UCSD-AML1 (cell line): Measurements from ENCODE around the gene SLC22A16.
"Not testable (repeated sequence)": the region's sequence is repeated elsewhere in the genome, so short reads cannot be mapped to it uniquely, and the experiment has no call there.

Source experiments
- DNase-seq: peaks from one replicate; lab custom pipeline; 2025; ENCODE audit not compliant: unreplicated experiment; lab: John Stamatoyannopoulos, UW

SLC22A16 gene

DNA sequence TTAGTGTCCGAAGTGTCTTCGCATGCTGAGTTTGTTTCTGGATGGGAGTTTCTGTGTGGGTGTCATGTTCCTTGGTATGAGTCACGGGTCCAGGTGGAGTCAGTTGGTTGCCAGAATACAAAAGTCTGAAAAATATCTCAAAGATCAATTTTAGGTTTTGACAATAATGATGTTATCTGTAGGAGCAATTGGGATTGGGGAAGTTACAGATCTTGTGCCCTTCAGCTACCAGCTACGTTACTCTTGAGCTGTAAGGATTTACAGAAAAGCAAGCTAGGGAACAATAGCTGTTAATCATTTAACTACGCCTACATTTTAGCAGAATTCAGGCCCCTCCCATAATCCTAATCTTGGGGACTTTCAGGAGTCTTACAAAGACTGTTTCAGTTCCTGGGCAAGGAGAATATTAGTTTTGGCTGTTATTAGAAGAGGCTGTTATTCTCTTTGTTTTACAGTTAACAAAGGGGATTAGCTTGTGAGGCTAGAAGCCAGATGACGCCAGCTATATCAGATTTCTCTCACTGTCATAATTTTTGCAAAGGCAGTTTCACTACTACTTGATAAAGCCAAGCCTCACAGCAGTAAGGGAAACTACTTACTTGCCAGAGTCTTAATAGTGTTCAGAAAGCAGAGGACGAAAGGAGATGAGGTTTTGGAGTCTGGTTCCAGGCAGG lies 15.4 kb upstream of the SLC22A16 start:
- DNase-seq: no peak

DNA sequence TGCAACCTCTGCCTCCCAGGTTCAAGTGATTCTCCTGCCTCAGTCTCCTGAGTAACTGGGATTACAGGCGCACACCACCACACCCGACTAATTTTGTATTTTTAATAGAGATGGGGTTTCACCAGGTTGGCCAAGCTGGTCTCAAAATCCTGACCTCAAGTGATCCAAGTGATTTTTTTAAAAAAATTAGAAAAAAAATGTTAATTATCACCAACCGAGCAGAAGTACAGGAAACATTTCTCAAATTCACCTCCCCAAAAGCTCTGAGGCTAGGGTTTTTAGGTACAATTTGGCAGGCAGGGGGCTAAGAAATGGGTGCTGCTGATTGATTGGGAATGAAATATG lies 14.9 kb upstream of the SLC22A16 start:
- DNase-seq: no peak

GRCh38 chr6:110490110-110490509 lies 13.7 kb upstream of the SLC22A16 start:
- no peak for DNase-seq

GRCh38 chr6:110488606-110489190 lies 12.3 kb upstream of the SLC22A16 start:
- no peak for DNase-seq

DNA sequence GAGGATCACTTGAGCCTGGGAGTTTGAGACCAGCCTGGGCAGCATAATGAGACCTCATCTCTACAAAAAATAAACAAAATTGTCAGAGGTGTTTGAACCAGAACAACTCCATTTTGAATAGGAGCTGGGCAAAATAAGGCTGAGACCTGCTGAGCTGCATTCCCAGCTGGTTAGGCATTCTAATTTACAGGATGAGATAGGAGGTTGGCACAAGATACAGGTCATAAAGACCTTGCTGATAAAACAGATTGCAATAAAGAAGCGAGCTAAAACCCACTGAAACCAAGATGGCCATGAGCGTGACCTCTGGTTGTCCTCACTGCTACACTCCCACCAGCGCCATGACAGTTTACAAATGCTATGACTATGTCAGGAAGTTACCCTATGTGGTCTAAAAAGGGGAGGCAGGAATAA lies 11.6 kb upstream of the SLC22A16 start:
- not testable (repeated sequence) for DNase-seq

DNA sequence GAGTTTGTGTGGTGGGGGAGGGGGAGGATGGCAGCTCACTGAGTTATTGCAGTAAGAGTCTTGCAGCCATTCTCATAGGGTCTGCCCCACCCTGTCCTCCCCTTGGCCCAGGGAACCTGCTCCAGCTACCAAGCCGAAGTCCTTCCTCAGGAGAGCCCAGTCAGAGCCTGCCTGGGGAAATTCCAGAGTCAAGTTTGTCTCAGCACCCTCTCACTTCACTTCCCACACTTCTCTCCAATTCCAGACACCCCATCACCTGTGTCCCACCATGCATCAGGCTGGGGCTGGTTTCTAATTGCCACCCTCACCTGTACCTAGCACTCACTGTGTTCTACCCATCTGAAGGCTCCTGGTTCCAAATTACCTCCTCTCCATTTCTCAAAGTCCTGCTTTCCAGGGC lies 10.3 kb upstream of the SLC22A16 start:
- DNase-seq: no peak

GRCh38 chr6:110485491-110485890 lies 9.1 kb upstream of the SLC22A16 start:
- peak; percentile 32 for DNase-seq

DNA sequence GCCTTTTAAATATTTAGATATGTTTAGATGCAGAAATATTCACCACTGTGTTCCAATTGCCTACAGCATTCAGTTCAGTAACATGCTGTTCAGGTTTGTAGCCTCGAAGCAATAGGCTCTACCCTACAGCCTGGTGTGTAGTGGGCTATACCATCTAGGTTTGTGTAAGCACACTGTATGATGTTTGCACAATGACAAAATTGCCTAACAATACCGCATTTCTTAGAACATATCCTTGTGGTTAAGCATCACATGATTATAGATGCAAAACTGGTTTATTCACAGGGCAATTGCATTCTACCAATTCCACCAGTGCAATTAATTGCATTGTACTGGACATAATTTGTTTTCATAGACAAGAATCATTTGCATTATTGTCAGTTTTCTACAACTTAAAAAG lies 7.9 kb upstream of the SLC22A16 start:
- no peak for DNase-seq

DNA sequence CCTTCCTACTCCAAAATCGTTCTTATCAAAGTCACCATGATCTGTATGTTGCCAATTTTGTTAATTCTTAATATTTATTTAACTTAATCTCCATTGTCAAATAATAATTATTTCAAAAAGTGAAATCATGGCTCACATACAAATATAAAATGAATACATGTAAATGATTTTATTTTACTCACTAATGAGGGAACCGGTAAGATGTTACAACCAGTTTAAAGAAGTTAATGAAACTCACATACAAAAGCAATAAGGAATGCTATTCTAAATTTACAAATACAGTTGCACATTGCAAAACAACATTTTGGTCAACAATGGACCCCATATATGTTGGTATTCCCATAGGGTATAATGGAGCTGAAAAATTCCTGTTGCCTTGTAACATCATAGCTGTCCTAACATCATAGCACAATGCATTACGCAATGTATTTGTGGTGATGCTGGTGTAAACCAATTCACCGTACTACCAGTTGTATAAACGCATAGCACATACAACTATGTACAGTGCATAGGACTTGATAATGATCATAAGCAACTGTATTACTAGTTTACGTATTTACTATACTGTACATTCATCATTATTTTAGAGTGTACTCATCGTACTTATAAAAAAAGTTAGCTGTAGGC lies 6.5 kb upstream of the SLC22A16 start:
- no peak for DNase-seq

DNA sequence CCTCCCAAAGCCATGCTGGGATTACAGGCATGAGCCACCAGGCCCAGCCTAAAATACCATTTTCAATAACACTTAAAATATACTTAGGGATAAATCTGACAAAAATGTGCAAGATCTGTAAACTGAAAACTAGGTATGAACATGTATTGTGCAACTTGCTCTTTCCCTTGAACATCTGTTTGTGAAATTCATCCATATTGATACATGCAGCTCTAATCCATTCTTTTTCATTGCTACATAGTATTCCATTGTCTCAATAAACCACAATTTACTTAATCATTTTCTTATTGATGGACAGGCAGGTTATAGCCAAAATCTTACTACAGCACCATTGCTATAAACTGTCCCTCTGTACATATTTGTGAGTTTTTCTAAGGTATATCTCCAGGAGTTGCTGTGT lies 4.7 kb upstream of the SLC22A16 start:
- DNase-seq: no peak

GRCh38 chr6:110475066-110475653 lies 1.3 kb downstream of the SLC22A16 start:
- DNase-seq: peak; percentile 68

- no peak for DNase-seq
These were observed 1.9 kb downstream of the SLC22A16 start for GRCh38 chr6:110474500-110474899.

DNA sequence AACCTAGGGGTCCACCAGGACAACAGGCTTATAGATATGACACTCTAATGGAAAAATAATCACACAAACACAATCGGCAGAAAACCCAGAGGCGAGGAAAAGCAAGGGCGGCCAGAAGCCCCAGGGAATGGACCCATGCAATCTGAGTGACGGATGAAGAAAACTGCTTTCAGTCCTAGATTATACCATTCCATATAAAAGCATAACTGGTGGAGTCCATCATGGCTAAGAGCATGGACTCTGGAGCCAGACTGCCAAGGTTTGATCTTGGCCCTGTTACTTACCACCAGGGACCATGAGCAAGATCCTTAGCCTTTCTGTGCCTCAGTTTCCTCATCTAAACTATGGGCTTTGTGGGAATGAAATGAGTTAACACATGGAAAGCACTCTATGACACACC lies 3.7 kb downstream of the SLC22A16 start:
- DNase-seq: no peak

DNA sequence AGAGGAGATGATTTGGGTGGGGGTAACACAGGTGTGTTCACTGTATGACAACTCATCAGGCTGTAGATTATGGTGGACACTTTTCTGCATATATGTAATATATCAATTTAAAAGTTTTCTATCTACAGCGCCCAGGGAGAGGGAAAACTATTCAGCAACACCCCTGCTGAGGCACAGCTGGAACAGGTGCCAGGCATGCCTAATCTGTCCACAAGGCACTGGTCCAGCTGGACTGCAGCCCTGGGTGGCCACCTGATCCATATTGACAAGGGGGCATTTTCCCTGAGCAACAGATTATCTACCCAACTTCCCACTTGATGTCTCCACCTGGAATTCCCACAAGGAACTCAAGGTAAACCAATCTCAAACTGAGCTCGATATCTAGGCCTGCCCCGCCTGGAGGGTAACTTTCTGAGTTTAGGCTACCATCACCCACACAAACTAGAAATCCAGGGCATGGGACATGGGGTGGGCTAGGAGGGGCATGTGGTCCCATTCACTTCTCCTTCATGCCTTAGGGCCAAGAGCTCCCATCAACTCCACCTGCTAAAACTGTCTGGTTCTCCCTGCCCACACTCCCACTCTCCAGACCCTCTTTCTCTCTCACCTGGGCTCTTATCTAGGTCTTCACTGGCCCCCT lies 4.6 kb downstream of the SLC22A16 start:
- no peak for DNase-seq

GRCh38 chr6:110468731-110469130 lies 7.7 kb downstream of the SLC22A16 start:
- no peak for DNase-seq

DNA sequence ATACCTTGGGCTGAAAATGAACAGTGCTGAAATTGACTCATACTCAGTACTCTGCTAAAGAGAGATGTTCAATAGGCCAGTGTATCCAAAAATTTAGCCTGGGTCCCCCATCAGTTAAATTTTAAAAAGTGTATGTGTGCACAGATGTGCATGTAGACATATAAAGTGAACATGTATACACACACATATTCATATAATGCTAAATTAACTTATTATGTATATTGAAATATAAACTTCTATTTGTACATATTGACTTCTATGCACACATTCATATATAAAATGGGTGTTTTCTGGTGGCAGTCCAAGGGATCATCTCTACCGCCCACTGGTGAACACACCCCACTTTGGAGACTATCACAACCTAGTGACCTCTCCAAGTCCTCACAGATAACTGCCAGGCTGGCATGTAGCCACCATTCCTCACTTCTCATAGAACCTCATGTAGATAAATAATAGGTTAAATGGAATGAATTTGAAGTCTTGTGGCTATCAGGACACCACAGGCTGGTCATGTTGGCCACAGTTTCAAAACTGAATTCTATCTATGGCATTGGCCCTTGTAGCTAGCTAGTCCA lies 8.8 kb downstream of the SLC22A16 start:
- no peak for DNase-seq

DNA sequence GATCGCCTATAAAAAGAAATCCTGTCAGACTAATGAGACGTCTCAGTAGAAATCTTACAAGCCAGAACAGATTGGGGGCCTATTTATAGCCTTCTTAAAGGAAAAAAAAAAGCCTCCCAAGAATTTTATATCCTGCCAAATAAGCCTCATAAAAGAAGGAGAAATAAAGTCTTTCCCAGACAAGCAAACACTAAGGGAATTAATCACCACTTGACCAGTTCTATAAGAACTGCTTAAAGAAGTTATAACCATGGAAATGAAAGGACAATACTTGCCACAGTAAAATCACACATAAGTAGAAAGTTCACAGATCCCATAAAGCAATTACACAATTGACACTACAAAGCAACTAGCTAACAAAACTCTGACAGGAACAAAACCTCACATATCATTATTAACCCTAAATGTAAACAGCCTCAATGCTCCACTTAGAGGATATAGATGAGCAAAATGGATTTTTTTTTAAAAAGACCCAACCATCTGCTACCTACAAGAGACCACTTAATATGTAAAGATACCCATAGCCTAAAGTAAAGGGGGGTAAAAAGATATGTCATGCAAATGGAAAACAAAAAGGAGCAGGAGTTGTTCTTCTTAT lies 13.4 kb downstream of the SLC22A16 start:
- DNase-seq: no peak

GRCh38 chr6:110461376-110461775 lies 15.0 kb downstream of the SLC22A16 start:
- no peak for DNase-seq

GRCh38 chr6:110459137-110459536 lies 17.3 kb downstream of the SLC22A16 start:
- no peak for DNase-seq

DNA sequence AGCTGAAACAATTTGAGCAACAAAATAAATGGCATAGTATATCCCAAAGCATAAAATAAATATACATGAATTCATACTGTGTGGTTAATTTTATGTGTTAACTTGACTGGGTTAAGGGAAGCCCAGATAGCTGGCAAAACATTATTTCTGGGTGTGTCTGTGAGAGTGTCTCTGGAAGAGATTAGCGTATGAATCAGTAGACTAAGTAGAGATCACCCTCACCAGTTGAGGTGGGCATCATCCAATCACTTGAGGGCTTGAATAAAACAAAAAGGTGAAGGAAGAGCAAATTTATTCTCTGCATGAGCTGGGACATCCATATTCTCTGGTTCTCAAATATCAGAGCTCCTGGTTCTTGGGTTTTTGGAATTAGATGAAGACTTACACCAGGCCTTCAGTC lies 17.9 kb downstream of the SLC22A16 start:
- DNase-seq: no peak

GRCh38 chr6:110457567-110458175 lies 18.7 kb downstream of the SLC22A16 start:
- peak; percentile 29 for DNase-seq
